HepG2 (cell line): ENCODE data around the gene GLB1L. TPM values are rescaled to one million over a fixed set of nuclear protein-coding genes. Genes with fewer than 3 reads are reported as not detected.

Experiments used
- HOXA5 ChIP-seq: sonication (generic); formaldehyde crosslinking; IDR thresholded peaks from 2 replicates; pipeline ENCODE4 v1.4.0; 2020; ENCODE audit warnings: missing genetic modification reagents
- KLF6 ChIP-seq: IDR thresholded peaks from 2 replicates; pipeline ENCODE4 v1.8.0; 2016; ENCODE audit warnings: missing biosample characterization, missing genetic modification reagents
- KMT2A ChIP-seq: sonication (generic); formaldehyde crosslinking; IDR thresholded peaks from 2 replicates; pipeline ENCODE4 v1.4.0; 2020; ENCODE audit warnings: missing genetic modification reagents
- PLRG1 ChIP-seq: fragments of 450-650 bp; conservative IDR thresholded peaks from 2 replicates; pipeline ENCODE4 v1.6.1; 2016
- SETDB1 ChIP-seq: sonication (generic); formaldehyde crosslinking; IDR thresholded peaks from 2 replicates; pipeline ENCODE4 v1.5.1; 2020; ENCODE audit warnings: missing genetic modification reagents, mild to moderate bottlenecking, borderline replicate concordance
- TRIM24 ChIP-seq: sonication (generic); formaldehyde crosslinking; IDR thresholded peaks from 2 replicates; pipeline ENCODE4 v1.8.0; 2022; ENCODE audit warnings: mild to moderate bottlenecking, missing genetic modification reagents
- TSC22D2 ChIP-seq: sonication (generic); formaldehyde crosslinking; IDR thresholded peaks from 2 replicates; pipeline ENCODE4 v1.5.1; 2020; ENCODE audit warnings: missing genetic modification reagents, mild to moderate bottlenecking, borderline replicate concordance
- ZBTB21 ChIP-seq: sonication (generic); formaldehyde crosslinking; IDR thresholded peaks from 2 replicates; pipeline ENCODE4 v1.4.0; 2020; ENCODE audit warnings: missing genetic modification reagents
- ZNF17 ChIP-seq: sonication (generic); formaldehyde crosslinking; IDR thresholded peaks from 2 replicates; pipeline ENCODE4 v1.5.0; 2020; ENCODE audit warnings: mild to moderate bottlenecking, missing genetic modification reagents
- ZNF605 ChIP-seq: sonication (generic); formaldehyde crosslinking; IDR thresholded peaks from 2 replicates; pipeline ENCODE4 v1.8.0; 2022; ENCODE audit warnings: mild to moderate bottlenecking, missing genetic modification reagents
- ZSCAN22 ChIP-seq: sonication (generic); formaldehyde crosslinking; IDR thresholded peaks from 2 replicates; pipeline ENCODE4 v1.4.0; 2020; ENCODE audit warnings: mild to moderate bottlenecking, missing genetic modification reagents
- ZSCAN30 ChIP-seq: sonication (generic); formaldehyde crosslinking; IDR thresholded peaks from 2 replicates; pipeline ENCODE4 v1.5.0; 2020; ENCODE audit warnings: mild to moderate bottlenecking, missing genetic modification reagents
- polyA plus RNA-seq, 8 experiments: library from polyadenylated mRNA; depleted of rRNA in 3 of 8; stranded (reverse) in 7 of 8; unstranded in 1 of 8; fragments of >200 nt; fragmentation: Illumina TruSeq in 4 of 8; extraction: Trizol in 4 of 8; gene quantifications; 2 replicates each; pipeline versions ENCODE4 v1.2.1 to v1.2.3, GENCODE V29; 2011 to 2016; ENCODE audit warnings: low read depth in 4 of 8, missing spikeins in 1 of 8, mixed read lengths in 1 of 8; ENCODE audit not compliant: insufficient read depth in 1 of 8
- total RNA-seq, 5 experiments: library from RNA; depleted of rRNA; stranded (reverse); fragments of >200 nt; fragmentation: Illumina TruSeq; extraction: Trizol; gene quantifications; 2 replicates each; pipeline ENCODE4 v1.2.3, GENCODE V29; 2016; ENCODE audit warnings: low read depth in 1 of 5
- TF ChIP-seq, protein P1 (sequence below): IDR thresholded peaks from 2 replicates; pipeline ENCODE4 v1.6.1; 2016; ENCODE audit warnings: low read depth, missing genetic modification reagents, missing compliant biosample characterization
- TF ChIP-seq, protein P2 (sequence below): fragments of 450-650 bp; IDR thresholded peaks from 2 replicates; pipeline ENCODE4 v1.6.1; 2016

The GLB1L gene
- total and polyA plus RNA-seq, 2 of the 13 experiments (the other 11 are each of a cell fraction or from before 2014, with no cell fraction given), result 6.8 to 7.3 TPM

- TF ChIP-seq PLRG1 (no peak), TRIM24 (no peak), TSC22D2 (CRISPR knock-in tag) (peak; percentile 87; the same call in 1 of the 2 replicates), ZBTB21 (0 out of 2 replicates have a peak, but pooled peaks have one; percentile 37), HOXA5 (peak; percentile 86), ZSCAN22 (CRISPR knock-in tag) (no peak), ZNF605 (CRISPR knock-in tag) (no peak; the same call in 1 of the 2 replicates), ZSCAN30 (CRISPR knock-in tag) (no peak), KLF6 (CRISPR knock-in tag) (peak; percentile 94), ZNF17 (no peak), SETDB1 (no peak), KMT2A (CRISPR knock-in tag) (peak; percentile 69; the same call in 1 of the 2 replicates)
- TF ChIP-seq, protein P1, sequence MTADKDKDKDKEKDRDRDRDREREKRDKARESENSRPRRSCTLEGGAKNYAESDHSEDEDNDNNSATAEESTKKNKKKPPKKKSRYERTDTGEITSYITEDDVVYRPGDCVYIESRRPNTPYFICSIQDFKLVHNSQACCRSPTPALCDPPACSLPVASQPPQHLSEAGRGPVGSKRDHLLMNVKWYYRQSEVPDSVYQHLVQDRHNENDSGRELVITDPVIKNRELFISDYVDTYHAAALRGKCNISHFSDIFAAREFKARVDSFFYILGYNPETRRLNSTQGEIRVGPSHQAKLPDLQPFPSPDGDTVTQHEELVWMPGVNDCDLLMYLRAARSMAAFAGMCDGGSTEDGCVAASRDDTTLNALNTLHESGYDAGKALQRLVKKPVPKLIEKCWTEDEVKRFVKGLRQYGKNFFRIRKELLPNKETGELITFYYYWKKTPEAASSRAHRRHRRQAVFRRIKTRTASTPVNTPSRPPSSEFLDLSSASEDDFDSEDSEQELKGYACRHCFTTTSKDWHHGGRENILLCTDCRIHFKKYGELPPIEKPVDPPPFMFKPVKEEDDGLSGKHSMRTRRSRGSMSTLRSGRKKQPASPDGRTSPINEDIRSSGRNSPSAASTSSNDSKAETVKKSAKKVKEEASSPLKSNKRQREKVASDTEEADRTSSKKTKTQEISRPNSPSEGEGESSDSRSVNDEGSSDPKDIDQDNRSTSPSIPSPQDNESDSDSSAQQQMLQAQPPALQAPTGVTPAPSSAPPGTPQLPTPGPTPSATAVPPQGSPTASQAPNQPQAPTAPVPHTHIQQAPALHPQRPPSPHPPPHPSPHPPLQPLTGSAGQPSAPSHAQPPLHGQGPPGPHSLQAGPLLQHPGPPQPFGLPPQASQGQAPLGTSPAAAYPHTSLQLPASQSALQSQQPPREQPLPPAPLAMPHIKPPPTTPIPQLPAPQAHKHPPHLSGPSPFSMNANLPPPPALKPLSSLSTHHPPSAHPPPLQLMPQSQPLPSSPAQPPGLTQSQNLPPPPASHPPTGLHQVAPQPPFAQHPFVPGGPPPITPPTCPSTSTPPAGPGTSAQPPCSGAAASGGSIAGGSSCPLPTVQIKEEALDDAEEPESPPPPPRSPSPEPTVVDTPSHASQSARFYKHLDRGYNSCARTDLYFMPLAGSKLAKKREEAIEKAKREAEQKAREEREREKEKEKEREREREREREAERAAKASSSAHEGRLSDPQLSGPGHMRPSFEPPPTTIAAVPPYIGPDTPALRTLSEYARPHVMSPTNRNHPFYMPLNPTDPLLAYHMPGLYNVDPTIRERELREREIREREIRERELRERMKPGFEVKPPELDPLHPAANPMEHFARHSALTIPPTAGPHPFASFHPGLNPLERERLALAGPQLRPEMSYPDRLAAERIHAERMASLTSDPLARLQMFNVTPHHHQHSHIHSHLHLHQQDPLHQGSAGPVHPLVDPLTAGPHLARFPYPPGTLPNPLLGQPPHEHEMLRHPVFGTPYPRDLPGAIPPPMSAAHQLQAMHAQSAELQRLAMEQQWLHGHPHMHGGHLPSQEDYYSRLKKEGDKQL (CRISPR knock-in tag), result no peak
- TF ChIP-seq, protein P2, sequence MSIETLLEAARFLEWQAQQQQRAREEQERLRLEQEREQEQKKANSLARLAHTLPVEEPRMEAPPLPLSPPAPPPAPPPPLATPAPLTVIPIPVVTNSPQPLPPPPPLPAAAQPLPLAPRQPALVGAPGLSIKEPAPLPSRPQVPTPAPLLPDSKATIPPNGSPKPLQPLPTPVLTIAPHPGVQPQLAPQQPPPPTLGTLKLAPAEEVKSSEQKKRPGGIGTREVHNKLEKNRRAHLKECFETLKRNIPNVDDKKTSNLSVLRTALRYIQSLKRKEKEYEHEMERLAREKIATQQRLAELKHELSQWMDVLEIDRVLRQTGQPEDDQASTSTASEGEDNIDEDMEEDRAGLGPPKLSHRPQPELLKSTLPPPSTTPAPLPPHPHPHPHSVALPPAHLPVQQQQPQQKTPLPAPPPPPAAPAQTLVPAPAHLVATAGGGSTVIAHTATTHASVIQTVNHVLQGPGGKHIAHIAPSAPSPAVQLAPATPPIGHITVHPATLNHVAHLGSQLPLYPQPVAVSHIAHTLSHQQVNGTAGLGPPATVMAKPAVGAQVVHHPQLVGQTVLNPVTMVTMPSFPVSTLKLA, result 0 out of 2 replicates have a peak, but pooled peaks have one; percentile 19
Measured at GRCh38 chr2:219279151-219279915, 34.1 kb upstream of the GLB1L start, which contains the start of gene DNAJB2 (continued).
